DOHH2 (cell line): ENCODE results near the gene ADGRG4.

Source experiments
- EZH2phosphoT487 ChIP-seq: fragments of 200-600 bp; sonication (generic); IDR thresholded peaks from 2 replicates; pipeline ENCODE4 v1.6.1; 2017; ENCODE audit warnings: borderline replicate concordance, mild to moderate bottlenecking, antibody characterized with exemption, low read length, moderate library complexity, mixed read lengths
- TF ChIP-seq, protein P1 (sequence below): fragments of 200-600 bp; sonication (generic); IDR thresholded peaks from one replicate; pipeline ENCODE4 v1.5.1; 2014; ENCODE audit warnings: antibody characterized with exemption, mild to moderate bottlenecking, low read depth, low read length; ENCODE audit not compliant: poor library complexity, severe bottlenecking

DNA sequence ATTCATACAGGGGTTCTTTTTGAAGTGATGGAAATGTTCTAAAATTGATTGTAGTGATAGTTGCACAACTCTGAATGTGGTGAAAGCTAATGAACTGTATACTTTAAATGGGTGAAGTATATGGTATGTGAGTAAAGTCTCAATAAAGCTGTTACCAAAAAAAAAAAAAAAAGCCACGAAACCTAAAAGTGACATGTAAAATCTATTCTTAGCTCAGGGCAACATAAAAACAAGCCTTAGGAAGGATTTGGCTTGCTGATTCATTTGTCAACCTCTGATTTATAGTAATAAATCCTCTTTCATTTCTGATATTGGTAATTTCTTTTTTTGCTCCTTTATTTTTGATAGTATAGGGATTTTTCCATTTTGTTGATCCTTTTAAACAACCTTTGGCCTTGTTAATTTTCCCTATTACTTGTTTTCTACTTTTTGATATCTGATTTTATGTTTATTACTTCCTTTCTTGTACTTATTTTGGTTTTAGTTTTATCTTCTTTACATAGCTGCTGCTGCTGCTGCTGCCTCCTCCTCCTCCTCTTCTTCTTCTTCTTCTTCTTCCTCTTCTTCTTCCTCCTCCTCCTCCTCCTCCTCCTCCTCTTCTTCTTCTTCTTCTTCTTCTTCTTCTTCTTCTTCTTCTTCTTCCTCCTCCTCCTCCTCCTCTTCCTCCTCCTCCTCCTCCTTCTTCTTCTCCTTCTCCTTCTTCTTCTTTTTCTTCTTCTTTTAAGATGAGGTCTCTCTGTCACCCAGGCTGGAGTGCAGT, 79.4 kb downstream of the ADGRG4 start:
- TF ChIP-seq, protein P1, sequence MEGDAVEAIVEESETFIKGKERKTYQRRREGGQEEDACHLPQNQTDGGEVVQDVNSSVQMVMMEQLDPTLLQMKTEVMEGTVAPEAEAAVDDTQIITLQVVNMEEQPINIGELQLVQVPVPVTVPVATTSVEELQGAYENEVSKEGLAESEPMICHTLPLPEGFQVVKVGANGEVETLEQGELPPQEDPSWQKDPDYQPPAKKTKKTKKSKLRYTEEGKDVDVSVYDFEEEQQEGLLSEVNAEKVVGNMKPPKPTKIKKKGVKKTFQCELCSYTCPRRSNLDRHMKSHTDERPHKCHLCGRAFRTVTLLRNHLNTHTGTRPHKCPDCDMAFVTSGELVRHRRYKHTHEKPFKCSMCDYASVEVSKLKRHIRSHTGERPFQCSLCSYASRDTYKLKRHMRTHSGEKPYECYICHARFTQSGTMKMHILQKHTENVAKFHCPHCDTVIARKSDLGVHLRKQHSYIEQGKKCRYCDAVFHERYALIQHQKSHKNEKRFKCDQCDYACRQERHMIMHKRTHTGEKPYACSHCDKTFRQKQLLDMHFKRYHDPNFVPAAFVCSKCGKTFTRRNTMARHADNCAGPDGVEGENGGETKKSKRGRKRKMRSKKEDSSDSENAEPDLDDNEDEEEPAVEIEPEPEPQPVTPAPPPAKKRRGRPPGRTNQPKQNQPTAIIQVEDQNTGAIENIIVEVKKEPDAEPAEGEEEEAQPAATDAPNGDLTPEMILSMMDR = no peak
- TF ChIP-seq EZH2phosphoT487 = no peak
